Liver (tissue), 9 donors: ENCODE data around the gene GAL3ST3. TPM values are rescaled to one million over a fixed set of nuclear protein-coding genes. Genes with fewer than 3 reads are reported as not detected.

Source experiments
- DNase-seq: peaks from one replicate; pipeline ENCODE4 v3.0.0-alpha.2; 2017; ENCODE audit warnings: low spot score
- H3K27ac ChIP-seq, 2 donors: one replicate each; pipeline ENCODE4 v1.7.0; 2013; ENCODE audit warnings: inconsistent platforms in 2 of 2, low read length in 2 of 2, control low read depth in 1 of 2, low read depth in 1 of 2, mild to moderate bottlenecking in 1 of 2
- H3K27me3 ChIP-seq, 4 donors: one replicate each; pipeline versions ENCODE4 v1.6.1 to v1.7.0; 2013; ENCODE audit warnings: low read length in 3 of 4, inconsistent platforms in 1 of 4, mild to moderate bottlenecking in 1 of 4, moderate library complexity in 1 of 4; ENCODE audit not compliant: control insufficient read depth in 4 of 4, insufficient read depth in 4 of 4
- H3K36me3 ChIP-seq, 4 donors: one replicate each; pipeline versions ENCODE4 v1.6.1 to v1.7.0; 2013; ENCODE audit warnings: low read length in 3 of 4, mild to moderate bottlenecking in 3 of 4, low read depth in 1 of 4, moderate library complexity in 1 of 4; ENCODE audit not compliant: control insufficient read depth in 4 of 4, insufficient read depth in 3 of 4
- H3K4me1 ChIP-seq, 4 donors: one replicate each; pipeline versions ENCODE4 v1.6.1 to v1.7.0; 2013; ENCODE audit warnings: low read length in 3 of 4, mild to moderate bottlenecking in 3 of 4, moderate library complexity in 1 of 4; ENCODE audit not compliant: control insufficient read depth in 4 of 4, insufficient read depth in 4 of 4
- H3K4me3 ChIP-seq, 3 donors: one replicate each; pipeline versions ENCODE4 v1.6.1 to v1.7.0; 2013; ENCODE audit warnings: low read length in 3 of 3, control low read depth in 1 of 3, low read depth in 1 of 3, mild to moderate bottlenecking in 1 of 3
- H3K9ac ChIP-seq, 2 donors: one replicate each; pipeline ENCODE4 v1.7.0; 2013; ENCODE audit warnings: low read length in 2 of 2, mild to moderate bottlenecking in 2 of 2, moderate library complexity in 2 of 2, control low read depth in 1 of 2, low read depth in 1 of 2
- H3K9me3 ChIP-seq, 4 donors: one replicate each; pipeline versions ENCODE4 v1.6.1 to v1.7.0; 2013; ENCODE audit warnings: low read length in 3 of 4; ENCODE audit not compliant: control insufficient read depth in 4 of 4
- ATF3 ChIP-seq: IDR thresholded peaks from 2 replicates; pipeline ENCODE4 v1.6.1; 2016; ENCODE audit warnings: antibody characterized with exemption
- CTCF ChIP-seq: fragments of 150-350 bp; IDR thresholded peaks from 2 replicates; pipeline ENCODE4 v1.5.1; 2017; ENCODE audit warnings: improper control_type of control experiment, low read depth, low read length; ENCODE audit not compliant: missing input control
- EGR1 ChIP-seq, 2 donors: IDR thresholded peaks; 2 replicates each; pipeline ENCODE4 v1.6.1; 2016 to 2018; ENCODE audit warnings: antibody characterized with exemption in 2 of 2, low read depth in 2 of 2
- FOXA1 ChIP-seq: IDR thresholded peaks from 2 replicates; pipeline ENCODE4 v1.6.1; 2016; ENCODE audit warnings: antibody characterized with exemption
- FOXA2 ChIP-seq: IDR thresholded peaks from 2 replicates; pipeline ENCODE4 v1.6.1; 2016; ENCODE audit warnings: antibody characterized with exemption
- GABPA ChIP-seq, 2 donors: IDR thresholded peaks in 1 of 2; conservative IDR thresholded peaks in 1 of 2; 2 replicates each; pipeline ENCODE4 v1.6.1; 2016; ENCODE audit warnings: antibody characterized with exemption in 2 of 2, mild to moderate bottlenecking in 1 of 2, moderate library complexity in 1 of 2
- HNF4A ChIP-seq, 2 donors: conservative IDR thresholded peaks; 2 replicates each; pipeline ENCODE4 v1.6.1; 2016; ENCODE audit warnings: antibody characterized with exemption in 2 of 2, mild to moderate bottlenecking in 2 of 2
- HNF4G ChIP-seq: IDR thresholded peaks from 2 replicates; pipeline ENCODE4 v1.6.1; 2016; ENCODE audit warnings: antibody characterized with exemption
- JUND ChIP-seq, 2 donors: IDR thresholded peaks; 2 replicates each; pipeline ENCODE4 v1.6.1; 2016; ENCODE audit warnings: antibody characterized with exemption in 2 of 2
- MAX ChIP-seq: IDR thresholded peaks from 2 replicates; pipeline ENCODE4 v1.6.1; 2016; ENCODE audit warnings: antibody characterized with exemption
- NR2F2 ChIP-seq: IDR thresholded peaks from 2 replicates; pipeline ENCODE4 v1.6.1; 2016; ENCODE audit warnings: antibody characterized with exemption
- RAD21 ChIP-seq, 2 donors: IDR thresholded peaks; 2 replicates each; pipeline ENCODE4 v1.6.1; 2016; ENCODE audit warnings: antibody characterized with exemption in 2 of 2, mild to moderate bottlenecking in 2 of 2
- REST ChIP-seq: IDR thresholded peaks from 2 replicates; pipeline ENCODE4 v1.6.1; 2016; ENCODE audit warnings: antibody characterized with exemption, mild to moderate bottlenecking
- RXRA ChIP-seq, 2 donors: IDR thresholded peaks; 2 replicates each; pipeline ENCODE4 v1.6.1; 2017 to 2018; ENCODE audit warnings: antibody characterized with exemption in 2 of 2, mild to moderate bottlenecking in 1 of 2
- SP1 ChIP-seq: IDR thresholded peaks from 2 replicates; pipeline ENCODE4 v1.6.1; 2018; ENCODE audit warnings: antibody characterized with exemption, mild to moderate bottlenecking
- TAF1 ChIP-seq: conservative IDR thresholded peaks from 2 replicates; pipeline ENCODE4 v1.6.1; 2016; ENCODE audit warnings: antibody characterized with exemption, mild to moderate bottlenecking
- YY1 ChIP-seq: IDR thresholded peaks from 2 replicates; pipeline ENCODE4 v1.6.1; 2016; ENCODE audit warnings: antibody characterized with exemption, mild to moderate bottlenecking
- ZBTB33 ChIP-seq: IDR thresholded peaks from 2 replicates; pipeline ENCODE4 v1.6.1; 2016; ENCODE audit warnings: antibody characterized with exemption
- WGBS: extraction: QIAGEN DNeasy Blood & Tissue Kit; methylation state at CpG from one replicate; pipeline ENCODE4 v1.1.7; 2013; 5-methylcytosine and 5-hydroxymethylcytosine counted together
- polyA plus RNA-seq, 2 donors: library from polyadenylated mRNA; stranded (reverse) in 1 of 2; unstranded in 1 of 2; fragments of 200-250 nt in 1 of 2; fragments of >200 nt in 1 of 2; fragmentation: Nextera tagmentation in 1 of 2; extraction: Ambion mirVana in 1 of 2; gene quantifications; one replicate each; pipeline versions ENCODE4 v1.2.1 to v1.2.3, GENCODE V29; 2013 to 2015
- total RNA-seq, 2 donors: library from RNA; depleted of rRNA; stranded (reverse); fragments of >200 nt; gene quantifications; one replicate each; pipeline ENCODE4 v1.2.3, GENCODE V29; 2014
- donor health status: healthy.
- donor health status: healthy.
- donor health status: healthy.
- donor health status: healthy.
- donor health status: healthy.

The GAL3ST3 gene
- total and polyA plus RNA-seq, 4 donors: not detected

GRCh38 chr11:66077927-66078326 is 29.0 kb upstream of the GAL3ST3 start (continued):
- no peak for TF ChIP-seq MAX

- Histone ChIP-seq H3K27me3 (no peaks in the 10 kb centered on the region), H3K9me3 (no peaks in the 10 kb centered on the region), H3K4me1 (peaks cover 0 to under 1% (median 0%) of the 10 kb centered on the region in 4 donors), H3K4me3 (no peak overlapping the region), H3K36me3 (no peaks in the 10 kb centered on the region), H3K27ac (no peak overlapping the region), H3K9ac (no peak overlapping the region)
- 96% methylated on average over 9 of the region's 9 CpGs for WGBS
- no peak for DNase-seq
- TF ChIP-seq MAX: no peak
- TF ChIP-seq YY1: no peak
- TF ChIP-seq HNF4A (conservative IDR thresholded peaks at IDR 0.05): no peak
- no peak for TF ChIP-seq TAF1
- TF ChIP-seq REST: no peak
These were observed 27.6 kb upstream of the GAL3ST3 start for GRCh38 chr11:66076561-66076960.

- Histone ChIP-seq H3K27ac (no peak overlapping the region), H3K9ac (no peak overlapping the region), H3K9me3 (no peaks in the 10 kb centered on the region), H3K4me1 (peaks cover 0 to 7% (median 3%) of the 10 kb centered on the region in 4 donors), H3K27me3 (no peaks in the 10 kb centered on the region), H3K4me3 (no peak overlapping the region), H3K36me3 (no peaks in the 10 kb centered on the region)
- no peak for TF ChIP-seq ZBTB33
- TF ChIP-seq JUND (IDR thresholded peaks at IDR 0.05): no peak
- no peak for TF ChIP-seq YY1
- no peak for TF ChIP-seq FOXA1
- no peak for TF ChIP-seq FOXA2
- no peak for TF ChIP-seq HNF4G
- TF ChIP-seq REST: no peak
- no peak for TF ChIP-seq HNF4A (conservative IDR thresholded peaks at IDR 0.05)
- no peak for TF ChIP-seq MAX
- no peak for TF ChIP-seq TAF1
- TF ChIP-seq RXRA (IDR thresholded peaks at IDR 0.05): no peak
- no peak for TF ChIP-seq NR2F2
- TF ChIP-seq CTCF: no peak
- TF ChIP-seq RAD21 (IDR thresholded peaks at IDR 0.05): no peak
- TF ChIP-seq SP1: no peak
- no peak for TF ChIP-seq EGR1 (IDR thresholded peaks at IDR 0.05; ENCODE audit: low read depth in 2 of 2)
- no peak for TF ChIP-seq GABPA (IDR thresholded peaks at IDR 0.05 in 1 of 2, conservative IDR thresholded peaks at IDR 0.05 in 1 of 2)
- no peak for TF ChIP-seq ATF3
- WGBS: 97% methylated on average over 4 of the region's 4 CpGs
- no peak for DNase-seq
These were observed 26.3 kb upstream of the GAL3ST3 start for GRCh38 chr11:66075273-66075672.
